HG02870 (cell line): ENCODE results near the gene TBC1D25.
A peak's percentile ranks its signal among the peaks of the same experiment; 100 is the strongest.
"Not testable (repeated sequence)": the region's sequence is repeated elsewhere in the genome, so short reads cannot be mapped to it uniquely, and the experiment has no call there.

Experiments
- ATAC-seq: cut with Tn5 transposase; IDR thresholded peaks from one replicate; pipeline ENCODE4 v1.9.1; 2021; ENCODE audit warnings: mild to moderate bottlenecking, moderate library complexity; ENCODE audit not compliant: unreplicated experiment

Gene TBC1D25

DNA sequence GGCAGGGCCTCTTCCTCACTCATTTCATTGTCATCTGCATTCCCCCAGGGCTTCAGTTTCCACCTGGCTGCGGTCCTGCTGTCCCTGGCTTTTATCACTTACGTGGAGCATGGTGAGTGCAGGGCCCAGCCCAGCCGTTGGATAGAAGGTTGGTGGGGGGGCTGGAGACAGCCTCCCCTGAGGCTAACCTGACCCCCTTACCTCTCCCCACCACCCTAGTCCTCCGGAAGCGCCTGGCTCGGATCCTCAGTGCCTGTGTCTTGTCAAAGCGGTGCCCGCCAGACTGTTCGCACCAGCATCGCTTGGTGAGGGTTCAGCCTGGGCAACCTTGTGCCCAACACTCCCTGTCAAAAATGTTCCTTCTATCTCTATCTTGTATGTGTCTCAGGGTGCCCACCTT lies 23.7 kb upstream of the TBC1D25 start:
- ATAC-seq = no peak

DNA sequence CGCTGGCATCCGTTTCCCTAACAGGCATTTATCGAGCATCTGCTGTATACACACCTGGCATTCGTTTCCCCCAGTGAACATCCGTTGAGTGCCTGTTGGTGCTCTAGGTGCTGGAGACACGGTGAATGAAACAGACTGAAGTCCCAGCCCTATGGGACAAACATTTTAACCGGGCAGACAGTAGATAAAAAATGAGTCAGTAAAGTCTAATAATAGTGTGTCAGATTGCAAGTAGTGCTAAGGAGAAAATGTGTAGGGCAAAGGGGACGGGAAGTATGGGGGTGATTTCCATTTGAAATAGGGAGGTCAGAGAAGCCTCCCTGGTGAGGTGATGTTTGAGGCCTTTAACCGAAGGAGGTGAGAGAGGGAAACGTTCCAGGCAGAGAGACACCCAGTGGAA lies 23.2 kb upstream of the TBC1D25 start:
- no peak for ATAC-seq

DNA sequence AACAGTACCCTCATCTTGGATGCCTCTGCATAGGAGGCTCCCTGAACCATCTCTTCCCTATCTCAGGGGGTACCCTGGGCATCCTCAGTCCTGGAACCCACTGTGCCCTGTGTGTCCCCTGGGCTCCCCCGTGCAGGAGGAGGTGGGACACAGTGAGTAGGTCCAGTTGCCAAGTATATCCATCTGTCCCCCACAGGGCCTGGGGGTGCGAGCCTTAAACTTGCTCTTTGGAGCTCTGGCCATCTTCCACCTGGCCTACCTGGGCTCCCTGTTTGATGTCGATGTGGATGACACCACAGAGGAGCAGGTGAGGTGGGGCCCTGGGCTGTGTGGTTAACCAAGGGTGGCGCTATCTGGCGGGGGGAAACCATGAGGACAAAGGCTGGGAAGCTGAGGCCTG lies 22.5 kb upstream of the TBC1D25 start:
- no peak for ATAC-seq

DNA sequence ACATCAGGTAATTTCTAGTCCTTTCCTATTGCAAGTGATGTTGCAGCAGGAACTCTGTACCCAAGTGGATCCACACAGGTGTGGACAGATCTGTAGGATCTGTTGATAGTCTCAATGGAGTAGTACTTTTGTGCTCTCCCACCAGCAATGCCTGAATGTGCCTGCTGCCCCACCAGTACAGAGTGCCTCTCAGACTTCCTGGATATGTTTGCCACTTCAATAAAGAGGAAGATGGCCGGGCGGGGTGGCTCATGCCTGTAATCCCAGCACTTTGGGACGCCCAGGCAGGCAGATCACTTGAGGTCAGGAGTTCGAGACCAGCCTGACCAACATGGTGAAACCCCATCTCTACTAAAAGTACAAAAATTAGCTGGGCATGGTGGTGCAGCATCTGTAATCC lies 20.0 kb upstream of the TBC1D25 start:
- not testable (repeated sequence) for ATAC-seq

DNA sequence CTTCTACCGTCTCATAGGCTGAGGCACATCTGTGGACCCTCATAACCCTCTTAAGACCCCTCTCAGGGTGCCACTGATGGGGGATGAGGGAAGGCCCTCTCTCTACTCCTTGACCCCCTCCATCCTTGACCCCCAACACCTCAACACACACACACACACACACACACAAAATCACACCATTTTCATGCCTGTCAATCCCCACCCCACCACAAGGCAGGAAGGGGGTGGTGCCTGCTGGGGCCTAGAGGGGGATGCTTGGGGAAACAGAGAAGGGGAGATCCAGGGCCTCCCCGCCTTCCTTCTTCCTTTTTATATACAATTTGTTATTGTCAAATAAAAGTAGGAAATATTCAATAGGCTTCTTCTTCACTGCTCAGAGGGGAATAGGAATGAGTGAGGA lies 19.1 kb upstream of the TBC1D25 start:
- ATAC-seq = no peak

DNA sequence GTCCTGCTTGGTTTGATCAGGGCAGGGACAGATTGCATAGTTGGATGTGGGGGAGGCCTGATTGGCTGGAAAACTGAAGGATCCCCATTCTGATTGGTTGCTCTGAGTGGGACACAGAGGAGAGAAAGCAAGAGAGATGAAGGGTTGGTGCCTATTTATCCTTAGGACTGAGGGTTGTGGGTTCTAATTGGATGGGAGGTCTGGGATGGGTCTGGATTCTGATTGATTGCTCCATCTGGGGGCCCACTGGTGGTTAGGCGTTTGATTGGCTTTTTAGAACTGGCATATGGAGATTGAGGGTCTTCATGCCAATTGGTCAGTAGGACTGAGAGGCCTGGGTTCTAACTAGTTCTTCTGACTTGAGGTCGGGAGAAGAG lies 18.6 kb upstream of the TBC1D25 start:
- no peak for ATAC-seq

DNA sequence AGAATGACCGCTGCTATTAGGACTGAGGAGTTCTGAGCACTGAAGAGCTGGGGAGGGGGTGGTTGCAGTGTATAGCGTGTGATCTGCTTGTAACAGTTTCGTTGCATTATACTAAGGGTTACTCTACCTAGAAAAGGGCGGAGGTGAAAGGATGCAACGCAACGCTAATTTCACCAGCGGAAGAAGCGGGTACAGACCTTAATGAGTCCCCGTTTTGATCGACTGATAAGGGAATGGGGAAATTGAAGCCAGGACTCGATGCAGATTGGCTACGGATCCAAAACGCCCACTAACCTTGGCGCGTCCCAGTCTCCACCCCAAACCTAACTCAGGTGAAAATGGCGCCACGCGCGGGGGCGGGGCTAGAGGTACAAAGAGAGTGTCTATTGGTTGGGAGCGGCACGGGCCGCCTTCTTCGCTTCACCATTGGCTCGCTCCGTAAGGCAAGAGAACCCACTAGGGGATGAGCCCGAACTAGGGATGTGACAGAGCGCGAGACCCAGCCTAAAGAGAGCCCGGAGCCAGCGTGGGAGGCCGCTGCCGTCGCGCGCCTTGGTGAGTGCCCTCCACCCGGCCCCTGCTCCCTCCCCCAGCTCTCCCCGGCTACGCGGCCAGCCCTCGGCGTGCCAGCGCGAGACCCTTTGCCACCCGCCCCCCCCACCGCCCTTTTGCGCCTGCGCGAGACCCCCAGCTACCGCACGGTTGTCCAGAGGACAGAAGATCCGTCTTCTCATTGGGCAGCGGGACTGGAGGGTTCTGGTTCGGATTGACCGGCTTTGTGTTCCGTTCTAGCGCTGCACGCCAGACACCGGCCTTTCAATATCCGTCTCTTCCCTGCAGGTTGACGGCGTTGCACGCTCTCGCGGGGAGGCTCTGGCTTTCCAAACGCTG lies 17.9 kb upstream of the TBC1D25 start, which contains the start of gene EBP:
Gene EBP, plus strand, starts transcription at position 456 of the 891 bp plus-strand sequence. CDS start 1,964 bp downstream, outside the sequence.
- ATAC-seq = peak; percentile 93

DNA sequence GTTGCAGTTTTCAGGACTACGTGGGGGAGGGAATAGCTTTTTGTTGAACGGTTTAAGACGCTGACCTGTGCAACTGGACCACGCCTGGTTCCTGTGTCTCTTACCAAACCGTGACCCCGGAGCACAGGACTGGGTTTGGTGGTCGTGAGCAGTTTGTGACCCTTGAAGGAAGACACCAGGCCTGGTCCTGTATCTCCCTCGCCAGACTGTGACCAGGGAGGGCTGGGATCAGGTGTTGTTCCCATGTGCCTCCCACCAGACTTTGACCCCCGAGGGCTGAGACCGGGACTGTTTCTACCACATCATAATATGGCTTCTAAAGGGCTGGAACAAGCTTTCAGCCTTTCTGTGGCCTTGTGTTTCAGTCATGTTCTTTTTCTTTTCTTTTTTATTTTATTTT lies 17.2 kb upstream of the TBC1D25 start:
- no peak for ATAC-seq

DNA sequence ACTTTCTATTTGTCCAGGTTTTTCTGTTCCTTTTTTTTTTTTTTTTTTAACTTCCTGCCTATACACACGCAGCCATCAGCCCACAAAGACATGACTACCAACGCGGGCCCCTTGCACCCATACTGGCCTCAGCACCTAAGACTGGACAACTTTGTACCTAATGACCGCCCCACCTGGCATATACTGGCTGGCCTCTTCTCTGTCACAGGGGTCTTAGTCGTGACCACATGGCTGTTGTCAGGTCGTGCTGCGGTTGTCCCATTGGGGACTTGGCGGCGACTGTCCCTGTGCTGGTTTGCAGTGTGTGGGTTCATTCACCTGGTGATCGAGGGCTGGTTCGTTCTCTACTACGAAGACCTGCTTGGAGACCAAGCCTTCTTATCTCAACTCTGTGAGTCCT lies 15.8 kb upstream of the TBC1D25 start:
- no peak for ATAC-seq

DNA sequence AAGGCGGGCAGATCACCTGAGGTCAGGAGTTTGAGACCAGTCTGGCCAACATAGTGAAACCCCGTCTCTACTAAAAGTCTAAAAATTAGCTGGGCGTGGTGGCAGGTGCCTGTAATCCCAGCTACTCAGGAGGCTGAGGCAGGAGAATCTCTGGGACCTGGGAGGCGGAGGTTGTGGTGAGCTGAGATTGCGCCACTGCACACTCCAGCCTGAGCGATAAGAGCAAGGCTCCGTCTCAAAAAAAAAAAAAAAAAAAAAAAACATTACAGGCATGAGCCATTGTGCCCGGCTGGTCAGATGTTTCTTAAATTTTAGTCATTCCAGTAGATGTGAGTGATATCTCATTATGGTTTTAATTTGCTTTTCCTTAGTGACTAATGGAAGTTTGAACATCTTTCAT lies 13.7 kb upstream of the TBC1D25 start:
- ATAC-seq = not testable (repeated sequence)

DNA sequence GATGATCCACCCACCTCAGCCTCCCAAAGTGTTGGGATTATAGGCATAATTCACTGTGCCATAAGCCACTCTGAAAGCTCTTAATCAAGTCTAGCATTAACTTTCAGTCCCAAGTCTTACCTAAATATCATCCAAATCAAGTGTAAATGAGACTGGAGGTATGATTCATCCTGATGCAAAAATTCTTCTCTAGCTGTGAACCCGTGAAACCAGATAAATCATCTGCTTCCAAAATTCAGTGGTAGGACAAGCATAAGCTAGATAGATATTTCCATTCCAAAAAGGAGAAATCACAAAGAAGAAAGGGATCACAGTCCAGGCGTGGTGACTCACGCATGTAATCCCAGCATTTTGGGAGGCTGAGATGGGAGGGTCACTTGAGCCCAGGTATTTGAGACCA lies 8.8 kb upstream of the TBC1D25 start:
- ATAC-seq = no peak

DNA sequence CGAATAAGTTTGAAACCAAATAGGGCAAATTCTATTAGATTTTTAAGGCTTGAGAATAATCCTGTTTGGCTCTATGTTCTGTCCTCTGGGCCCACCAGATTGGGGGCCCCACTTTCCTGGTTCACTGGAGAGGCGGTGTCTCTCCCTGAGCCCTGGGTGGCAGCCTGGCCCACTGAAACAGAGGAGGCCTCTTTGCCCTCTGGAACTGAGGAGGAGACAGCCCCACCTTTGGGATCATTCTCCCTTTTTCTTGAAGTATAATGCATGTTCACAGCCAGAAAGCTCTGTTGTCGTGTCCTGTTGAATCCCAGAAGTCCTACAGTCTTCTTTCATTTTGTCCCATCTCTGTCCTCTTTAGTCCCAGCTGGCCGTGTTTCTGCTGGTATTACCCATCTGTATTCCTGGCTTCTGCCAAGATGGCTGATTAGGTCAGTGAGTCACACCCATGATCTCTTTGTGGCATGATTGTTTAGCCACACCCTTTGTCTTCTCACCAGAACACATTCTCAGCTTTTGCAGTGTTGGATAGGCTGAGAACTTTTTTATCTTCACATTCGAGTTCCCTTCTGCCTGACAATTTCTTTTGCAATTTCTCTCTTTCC lies 8.1 kb upstream of the TBC1D25 start:
- ATAC-seq = no peak

DNA sequence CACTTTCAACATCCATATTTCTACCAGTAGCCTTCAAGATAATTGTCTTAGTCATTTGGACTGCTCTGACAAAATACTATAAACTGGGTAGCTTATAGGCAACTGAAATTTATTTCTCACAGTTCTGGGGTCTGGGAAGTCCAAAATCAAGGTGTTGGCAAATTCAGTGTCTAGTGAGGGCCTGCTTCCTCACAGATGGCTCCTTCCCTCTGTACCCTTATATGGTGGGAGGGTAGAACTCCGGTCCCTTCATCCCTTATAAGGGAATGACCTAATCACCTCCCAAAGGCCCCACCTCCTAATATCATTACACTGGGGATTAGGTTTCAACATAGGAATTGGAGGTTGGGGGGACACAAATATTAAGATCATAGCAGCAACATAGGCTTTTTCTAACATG lies 7.4 kb upstream of the TBC1D25 start:
- no peak for ATAC-seq

DNA sequence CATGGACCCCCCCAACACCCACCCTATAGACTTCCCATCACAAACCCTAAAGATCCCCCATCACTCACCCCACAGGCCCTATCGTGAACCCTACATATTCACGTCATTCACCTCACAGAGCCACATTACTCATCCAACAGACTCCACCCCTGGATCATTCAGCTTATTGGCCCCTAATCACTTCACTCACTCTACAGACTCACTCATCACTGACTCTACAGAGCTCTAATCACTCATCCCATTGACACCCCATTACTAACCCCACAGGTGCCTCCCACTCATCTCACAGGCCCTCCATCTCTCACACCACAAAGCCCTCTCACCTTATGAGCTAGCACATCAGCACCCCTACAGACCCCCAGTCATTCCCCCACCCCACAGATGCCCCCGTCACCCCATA lies 6.3 kb upstream of the TBC1D25 start:
- ATAC-seq = no peak

DNA sequence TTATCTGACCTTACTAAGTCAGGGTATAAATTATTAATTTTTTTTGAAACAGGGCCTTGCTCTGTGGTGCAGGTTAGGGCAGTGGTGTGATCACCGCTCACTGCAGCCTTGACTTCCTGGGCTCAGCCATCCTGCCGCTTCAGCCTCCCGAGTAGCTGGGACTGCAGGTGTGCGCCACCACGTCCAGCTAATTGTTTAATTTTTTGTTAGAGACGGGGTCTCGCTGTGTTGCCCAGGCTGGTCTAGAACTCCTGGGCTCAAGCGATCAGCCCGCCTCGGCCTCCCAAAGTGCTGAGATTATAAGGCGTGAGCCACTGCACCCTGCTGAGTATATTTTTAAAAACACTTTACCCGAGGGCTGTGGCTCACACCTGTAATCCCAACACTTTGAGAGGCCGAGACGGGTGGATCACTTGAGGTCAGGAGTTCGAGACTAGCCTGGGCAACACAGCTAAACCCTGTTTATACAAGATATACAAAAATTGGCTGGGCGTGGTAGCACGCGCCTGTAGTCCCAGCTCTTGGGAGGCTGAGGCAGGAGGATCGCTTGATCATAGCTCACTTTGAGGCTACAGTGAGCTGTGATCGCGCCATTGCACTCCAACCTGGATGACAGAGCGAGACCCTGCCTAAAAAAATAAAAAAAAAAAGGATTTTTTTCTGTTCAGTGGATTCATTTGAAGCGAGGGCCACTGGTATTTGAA lies 721 bp upstream of the TBC1D25 start:
- no peak for ATAC-seq

DNA sequence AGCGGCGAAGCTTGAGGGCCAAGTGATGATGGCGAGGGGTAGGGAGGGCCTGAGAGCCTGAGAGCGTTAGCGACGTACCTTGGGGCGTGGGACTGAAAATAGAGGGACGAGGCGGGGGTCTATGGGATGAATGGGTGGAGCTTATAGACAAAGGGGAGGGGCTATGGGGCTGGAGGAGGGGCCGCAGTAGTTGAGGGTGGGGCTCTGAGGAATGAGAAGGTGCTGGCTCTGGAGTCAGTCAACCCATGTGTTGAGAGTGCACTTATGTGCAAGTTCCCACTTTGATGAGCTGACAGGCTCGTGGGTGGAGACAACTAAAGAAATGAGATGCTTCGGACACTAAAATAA lies 488 bp downstream of the TBC1D25 start:
- peak; percentile 33 for ATAC-seq

DNA sequence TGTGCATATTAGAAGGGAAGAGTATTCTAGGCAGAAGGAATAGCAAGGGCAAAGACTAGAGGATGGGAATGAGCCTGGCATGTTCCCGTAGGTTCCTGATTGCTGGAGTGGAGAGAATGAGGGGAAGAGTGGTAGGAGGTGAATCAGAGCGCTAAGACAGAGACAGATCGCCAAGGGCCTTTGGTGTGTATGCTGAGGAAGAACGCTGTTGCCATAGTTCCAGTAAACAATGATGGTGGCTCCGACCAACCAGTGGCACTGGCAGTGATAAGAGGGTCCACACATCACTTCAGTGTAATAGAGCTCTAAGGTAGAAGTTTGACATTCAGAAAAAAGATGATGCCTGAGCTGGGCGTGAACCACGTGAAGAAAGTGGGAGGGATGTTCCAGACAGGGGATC lies 966 bp downstream of the TBC1D25 start:
- no peak for ATAC-seq

DNA sequence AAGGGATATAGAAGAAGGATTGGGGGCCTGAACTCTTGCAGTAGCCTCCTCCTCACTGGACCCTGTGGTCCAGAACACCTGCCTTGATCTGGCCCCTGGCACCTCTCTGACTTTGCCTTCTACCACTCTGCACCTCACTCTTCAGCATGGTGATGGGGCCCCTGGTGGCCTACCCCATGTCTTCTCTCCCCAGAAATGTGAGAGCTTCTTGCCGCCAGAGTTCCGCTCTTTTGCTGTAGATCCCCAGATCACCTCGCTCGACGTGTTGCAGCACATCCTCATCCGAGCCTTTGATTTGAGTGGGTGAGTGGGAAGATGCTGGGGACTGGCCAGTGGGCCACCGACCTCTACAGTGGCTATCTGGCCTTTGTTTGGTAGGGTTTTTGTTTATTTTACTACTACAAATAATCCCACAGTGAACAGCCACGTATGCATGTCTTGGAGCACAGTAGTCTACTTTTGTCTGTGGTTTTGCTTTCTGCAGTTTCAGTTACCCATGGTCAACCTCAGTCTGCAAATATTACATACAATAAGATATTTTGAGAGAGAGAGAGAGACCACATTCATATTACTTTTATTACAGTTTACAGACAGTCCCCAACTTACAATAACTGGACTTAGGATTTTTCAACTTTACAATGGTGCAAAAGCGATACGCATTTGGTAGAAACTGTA lies 1.8 kb downstream of the TBC1D25 start:
- no peak for ATAC-seq

DNA sequence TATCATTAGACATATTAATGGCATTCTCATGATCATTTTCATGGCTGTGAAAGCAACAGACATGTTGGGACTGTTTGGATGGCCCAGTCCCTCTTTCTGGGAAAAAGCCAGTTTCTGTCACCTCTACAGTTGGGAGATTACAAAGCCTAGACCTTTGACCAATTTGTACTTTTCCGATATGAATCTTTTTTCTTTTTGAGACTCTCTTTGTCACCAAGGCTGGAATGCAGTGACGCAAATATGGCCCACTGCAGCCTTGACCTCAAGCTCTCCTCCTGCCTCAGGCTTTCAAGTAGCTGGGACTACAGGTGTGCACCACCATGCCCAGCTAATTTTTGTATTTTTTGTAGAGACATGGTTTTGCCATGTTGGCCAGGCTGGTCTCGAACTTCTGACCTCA lies 9.4 kb downstream of the TBC1D25 start:
- ATAC-seq = no peak

DNA sequence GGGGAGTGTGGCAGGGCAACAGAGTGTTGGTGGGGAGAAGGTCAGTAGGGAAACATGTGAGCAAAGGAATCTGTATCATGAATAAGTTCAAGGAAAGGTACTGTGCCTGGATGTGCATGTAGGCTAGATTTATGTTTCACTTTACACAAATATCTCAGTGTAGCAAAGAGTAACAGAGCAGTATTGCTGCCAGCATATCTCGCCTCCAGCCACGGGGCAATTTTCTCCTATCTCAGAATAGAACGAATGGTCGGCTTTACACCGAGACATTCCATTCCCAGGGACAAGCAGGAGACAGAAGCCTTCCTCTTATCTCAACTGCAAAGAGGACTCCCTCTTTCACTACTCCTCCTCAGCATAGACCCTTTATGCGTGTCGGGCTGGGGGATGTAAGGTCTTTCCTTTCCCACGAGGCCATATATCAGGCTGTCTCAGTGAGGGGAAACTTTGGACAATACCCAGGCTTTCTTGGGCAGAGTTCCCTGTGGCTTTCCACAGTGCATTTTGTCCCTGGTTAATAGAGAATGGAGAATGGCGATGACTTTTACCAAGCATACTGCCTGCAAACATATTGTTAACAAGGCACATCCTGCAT lies 16.3 kb downstream of the TBC1D25 start:
- ATAC-seq = not testable (repeated sequence)

DNA sequence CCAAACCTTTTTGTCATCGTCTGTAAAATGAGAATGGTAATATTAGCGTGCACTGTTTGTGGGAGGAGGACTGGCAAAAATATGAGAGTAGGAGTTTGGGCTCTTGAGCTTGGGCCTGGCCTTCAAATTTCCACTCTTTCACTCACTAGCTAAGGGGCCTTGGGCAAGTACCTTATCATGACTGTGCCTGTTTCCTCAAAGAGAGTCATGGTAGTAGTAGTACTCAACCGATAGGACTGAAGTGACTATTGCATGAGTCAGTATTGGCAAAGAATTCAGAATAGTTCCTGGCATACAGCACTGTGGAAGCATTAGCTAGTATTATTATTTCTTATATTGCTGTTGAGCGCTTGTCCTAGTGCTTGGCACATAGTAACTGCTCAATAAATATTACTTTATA lies 18.8 kb downstream of the TBC1D25 start:
- no peak for ATAC-seq
